Endothelial cell of umbilical vein (primary cell): Measurements from ENCODE around the gene GPAT2.
"Not testable (repeated sequence)": the region's sequence is repeated elsewhere in the genome, so short reads cannot be mapped to it uniquely, and the experiment has no call there.

ENCODE experiments used
- CTCF ChIP-seq, 2 donors: IDR thresholded peaks; 1 replicate in 1 of 2; 2 replicates in 1 of 2; pipeline ENCODE4 v1.5.1; 2011; ENCODE audit warnings: low read length in 2 of 2, mild to moderate bottlenecking in 2 of 2, moderate library complexity in 2 of 2, control low read depth in 1 of 2, inconsistent platforms in 1 of 2, low read depth in 1 of 2; ENCODE audit not compliant: insufficient read depth in 1 of 2; ENCODE audit errors: extremely low read depth in 1 of 2
- EZH2 ChIP-seq: IDR thresholded peaks from 2 replicates; pipeline ENCODE4 v1.6.1; 2012; ENCODE audit warnings: borderline replicate concordance, low read depth, mild to moderate bottlenecking, moderate library complexity, low read length, inconsistent platforms; ENCODE audit not compliant: severe bottlenecking
- POLR2A ChIP-seq: IDR thresholded peaks from 2 replicates; pipeline ENCODE4 v1.6.1; 2012; ENCODE audit warnings: low read depth, mild to moderate bottlenecking, control low read depth, low read length
- POLR2AphosphoS5 ChIP-seq: IDR thresholded peaks from 2 replicates; pipeline ENCODE4 v1.6.1; 2012; ENCODE audit warnings: low read depth, mild to moderate bottlenecking, control low read depth, low read length, moderate library complexity; ENCODE audit not compliant: insufficient read depth

GRCh38 chr2:96034792-96035191 lies at the start of gene GPAT2:
- not testable (repeated sequence) for TF ChIP-seq POLR2A; CTCF (IDR thresholded peaks at IDR 0.05; ENCODE audit: extremely low read depth in 1 of 2, insufficient read depth in 1 of 2, low read depth in 1 of 2, low read length in 2 of 2); EZH2; POLR2AphosphoS5
